NT2/D1 (cell line): ENCODE data around the gene USP47.

ENCODE experiments used
- SUZ12 ChIP-seq: IDR thresholded peaks from 2 replicates; pipeline ENCODE4 v1.6.1; 2011; ENCODE audit not compliant: insufficient read length, insufficient read depth; ENCODE audit errors: extremely low read depth
- YY1 ChIP-seq: IDR thresholded peaks from 2 replicates; pipeline ENCODE4 v1.6.1; 2011; ENCODE audit not compliant: insufficient read length, insufficient read depth
- ZNF274 ChIP-seq: IDR thresholded peaks from 2 replicates; pipeline ENCODE4 v1.6.1; 2011; ENCODE audit warnings: mild to moderate bottlenecking, low read depth, low read length

GRCh38 chr11:11998091-11998781, 156.5 kb downstream of the USP47 start:
- TF ChIP-seq ZNF274 (no peak), YY1 (no peak), SUZ12 (no peak)
